Karpas-422 (cell line): Measurements from ENCODE around the gene EIF4H. TPM values are rescaled to one million over a fixed set of nuclear protein-coding genes. Genes with fewer than 3 reads are reported as not detected.

Experiments
- DNase-seq: peaks from one replicate; pipeline ENCODE4 v3.0.0-alpha.2; 2015
- H2AFZ ChIP-seq: fragments of 200-600 bp; sonication (generic); 2 replicates; pipeline ENCODE4 v1.6.1; 2014; ENCODE audit warnings: antibody characterized with exemption, low read length, mixed read lengths
- H3K27ac ChIP-seq: fragments of 200-600 bp; sonication (generic); 2 replicates; pipeline ENCODE4 v1.5.1; 2014; ENCODE audit warnings: mild to moderate bottlenecking, low read length, moderate library complexity
- H3K27me3 ChIP-seq: fragments of 200-600 bp; sonication (generic); 2 replicates; pipeline ENCODE4 v1.6.1; 2014; ENCODE audit warnings: low read length, mixed read lengths
- H3K36me3 ChIP-seq: fragments of 200-600 bp; sonication (generic); 2 replicates; pipeline ENCODE4 v1.6.1; 2014; ENCODE audit warnings: low read length, mixed read lengths; ENCODE audit not compliant: insufficient read depth
- H3K4me1 ChIP-seq: fragments of 200-600 bp; sonication (generic); 2 replicates; pipeline ENCODE4 v1.6.1; 2014; ENCODE audit warnings: mild to moderate bottlenecking, low read length, mixed read lengths
- H3K4me2 ChIP-seq: fragments of 200-600 bp; sonication (generic); 2 replicates; pipeline ENCODE4 v1.6.1; 2014; ENCODE audit warnings: low read length, low read depth, mild to moderate bottlenecking; ENCODE audit not compliant: poor library complexity, severe bottlenecking
- H3K4me3 ChIP-seq: fragments of 200-600 bp; sonication (generic); 2 replicates; pipeline ENCODE4 v1.5.1; 2014; ENCODE audit warnings: mild to moderate bottlenecking, antibody characterized with exemption, low read length, mixed read lengths
- H3K79me2 ChIP-seq: fragments of 200-600 bp; sonication (generic); 2 replicates; pipeline ENCODE4 v1.6.1; 2014; ENCODE audit warnings: mild to moderate bottlenecking, low read length, mixed read lengths
- H3K9ac ChIP-seq: fragments of 200-600 bp; sonication (generic); 2 replicates; pipeline ENCODE4 v1.6.0; 2014; ENCODE audit warnings: low read length
- H3K9me2 ChIP-seq: fragments of 200-600 bp; sonication (generic), shearing (Covaris generic); replicated peaks from 2 replicates; pipeline ENCODE4 v1.6.0; 2014; ENCODE audit warnings: mild to moderate bottlenecking, low read length, moderate library complexity; ENCODE audit not compliant: insufficient read depth
- H3K9me3 ChIP-seq: fragments of 300-700, 200-600 bp; sonication (generic); 2 replicates; pipeline ENCODE4 v1.6.1; 2014; ENCODE audit warnings: low read length, mixed read lengths
- H4K20me1 ChIP-seq: fragments of 200-600 bp; sonication (generic); 2 replicates; pipeline ENCODE4 v1.6.1; 2014; ENCODE audit warnings: mild to moderate bottlenecking, antibody characterized with exemption, low read length, low read depth; ENCODE audit not compliant: insufficient read depth
- total RNA-seq: library from RNA; depleted of rRNA; stranded (reverse); fragments of >200 nt; shearing (Covaris generic); gene quantifications from 2 replicates; pipeline ENCODE4 v1.2.3, GENCODE V29; 2014; ENCODE audit warnings: low replicate concordance

The EIF4H gene
- total RNA-seq, 1 experiment from 2014 or later: 200 TPM

GRCh38 chr7:74141705-74142104, 32.5 kb upstream of the EIF4H start:
- Histone ChIP-seq H3K27me3 (no peaks in the 10 kb centered on the region), H3K9me3 (no peaks in the 10 kb centered on the region), H3K4me1 (peaks cover 7% of the 10 kb centered on the region), H3K9me2 (no peaks in the 10 kb centered on the region), H3K9ac (no peak overlapping the region), H2AFZ (no peak overlapping the region), H3K36me3 (no peaks in the 10 kb centered on the region), H3K27ac (no peak overlapping the region), H3K4me2 (no peak overlapping the region), H3K4me3 (no peak overlapping the region), H3K79me2 (no peaks in the 10 kb centered on the region), H4K20me1 (no peaks in the 10 kb centered on the region)
- DNase-seq: no peak

- no peaks in the 10 kb centered on the region for H3K36me3 ChIP-seq
- no peaks in the 10 kb centered on the region for H3K9me2 ChIP-seq
- no peak overlapping the region for H3K4me2 ChIP-seq
- H3K9ac ChIP-seq: no peak overlapping the region
- H3K27me3 ChIP-seq: no peaks in the 10 kb centered on the region
- peak; percentile 76 for DNase-seq
- peaks cover 7% of the 10 kb centered on the region for H3K4me1 ChIP-seq
- no peaks in the 10 kb centered on the region for H3K9me3 ChIP-seq
- H3K79me2 ChIP-seq: no peaks in the 10 kb centered on the region
- no peak overlapping the region for H2AFZ ChIP-seq
- no peak overlapping the region for H3K4me3 ChIP-seq
- no peaks in the 10 kb centered on the region for H4K20me1 ChIP-seq
- no peak overlapping the region for H3K27ac ChIP-seq
These were observed 30.8 kb upstream of the EIF4H start for GRCh38 chr7:74143383-74143782.

- no peak overlapping the region for H3K4me3 ChIP-seq
- no peak overlapping the region for H2AFZ ChIP-seq
- H3K36me3 ChIP-seq: no peaks in the 10 kb centered on the region
- no peak for DNase-seq
- H3K9ac ChIP-seq: no peak overlapping the region
- peaks cover 17% of the 10 kb centered on the region for H3K4me1 ChIP-seq
- no peak overlapping the region for H3K4me2 ChIP-seq
- H4K20me1 ChIP-seq: no peaks in the 10 kb centered on the region
- no peaks in the 10 kb centered on the region for H3K79me2 ChIP-seq
- H3K27me3 ChIP-seq: no peaks in the 10 kb centered on the region
- H3K9me3 ChIP-seq: no peaks in the 10 kb centered on the region
- no peak overlapping the region for H3K27ac ChIP-seq
- H3K9me2 ChIP-seq: no peaks in the 10 kb centered on the region
These were observed 25.7 kb upstream of the EIF4H start for GRCh38 chr7:74148491-74148890.

- H3K9ac ChIP-seq: no peak overlapping the region
- no peak overlapping the region for H3K4me2 ChIP-seq
- no peaks in the 10 kb centered on the region for H3K36me3 ChIP-seq
- no peaks in the 10 kb centered on the region for H3K27me3 ChIP-seq
- no peak overlapping the region for H2AFZ ChIP-seq
- no peaks in the 10 kb centered on the region for H4K20me1 ChIP-seq
- H3K9me2 ChIP-seq: no peaks in the 10 kb centered on the region
- DNase-seq: no peak
- no peak overlapping the region for H3K27ac ChIP-seq
- no peaks in the 10 kb centered on the region for H3K9me3 ChIP-seq
- no peaks in the 10 kb centered on the region for H3K79me2 ChIP-seq
- H3K4me3 ChIP-seq: no peak overlapping the region
- peaks cover 14% of the 10 kb centered on the region for H3K4me1 ChIP-seq
These were observed 25.1 kb upstream of the EIF4H start for GRCh38 chr7:74149071-74149470.

- no peak for DNase-seq
- H2AFZ ChIP-seq: no peak overlapping the region
- no peak overlapping the region for H3K4me2 ChIP-seq
- no peak overlapping the region for H3K9ac ChIP-seq
- H3K27ac ChIP-seq: no peak overlapping the region
- H3K4me3 ChIP-seq: no peak overlapping the region
- no peaks in the 10 kb centered on the region for H3K27me3 ChIP-seq
- no peaks in the 10 kb centered on the region for H3K79me2 ChIP-seq
- no peaks in the 10 kb centered on the region for H3K9me2 ChIP-seq
- peaks cover 14% of the 10 kb centered on the region for H3K4me1 ChIP-seq
- no peaks in the 10 kb centered on the region for H3K9me3 ChIP-seq
- no peaks in the 10 kb centered on the region for H4K20me1 ChIP-seq
- H3K36me3 ChIP-seq: no peaks in the 10 kb centered on the region
These were observed 24.6 kb upstream of the EIF4H start for GRCh38 chr7:74149603-74150002.

- H3K36me3 ChIP-seq: no peaks in the 10 kb centered on the region
- H3K9ac ChIP-seq: no peak overlapping the region
- no peaks in the 10 kb centered on the region for H3K9me3 ChIP-seq
- H3K79me2 ChIP-seq: no peaks in the 10 kb centered on the region
- no peak overlapping the region for H3K4me3 ChIP-seq
- no peak overlapping the region for H2AFZ ChIP-seq
- no peaks in the 10 kb centered on the region for H3K9me2 ChIP-seq
- no peak for DNase-seq
- H3K4me2 ChIP-seq: no peak overlapping the region
- H3K27ac ChIP-seq: no peak overlapping the region
- H3K27me3 ChIP-seq: no peaks in the 10 kb centered on the region
- H4K20me1 ChIP-seq: no peaks in the 10 kb centered on the region
- peaks cover 14% of the 10 kb centered on the region for H3K4me1 ChIP-seq
These were observed 20.4 kb upstream of the EIF4H start for GRCh38 chr7:74153736-74154135.

- no peaks in the 10 kb centered on the region for H3K79me2 ChIP-seq
- peaks cover 16% of the 10 kb centered on the region for H3K4me1 ChIP-seq
- no peak overlapping the region for H3K27ac ChIP-seq
- H3K9me2 ChIP-seq: no peaks in the 10 kb centered on the region
- DNase-seq: no peak
- no peaks in the 10 kb centered on the region for H3K9me3 ChIP-seq
- no peak overlapping the region for H2AFZ ChIP-seq
- H3K4me3 ChIP-seq: no peak overlapping the region
- no peaks in the 10 kb centered on the region for H3K27me3 ChIP-seq
- H3K9ac ChIP-seq: no peak overlapping the region
- H3K4me2 ChIP-seq: no peak overlapping the region
- H4K20me1 ChIP-seq: no peaks in the 10 kb centered on the region
- H3K36me3 ChIP-seq: no peaks in the 10 kb centered on the region
These were observed 18.3 kb upstream of the EIF4H start for GRCh38 chr7:74155810-74156395.

- Histone ChIP-seq H3K79me2 (no peaks in the 10 kb centered on the region), H4K20me1 (no peaks in the 10 kb centered on the region), H2AFZ (no peak overlapping the region), H3K27ac (no peak overlapping the region), H3K4me1 (peaks cover 5% of the 10 kb centered on the region), H3K9ac (no peak overlapping the region), H3K27me3 (no peaks in the 10 kb centered on the region), H3K9me2 (no peaks in the 10 kb centered on the region), H3K4me2 (no peak overlapping the region), H3K9me3 (no peaks in the 10 kb centered on the region), H3K4me3 (no peak overlapping the region), H3K36me3 (no peaks in the 10 kb centered on the region)
- DNase-seq: no peak
These were observed 16.6 kb upstream of the EIF4H start for GRCh38 chr7:74157605-74158004.
